22Rv1 (cell line): Measurements from ENCODE around the gene SLC25A13.

Experiments used
- CTCF ChIP-seq: fragments of 450-650 bp; IDR thresholded peaks from 2 replicates; pipeline ENCODE4 v1.5.1; 2017; ENCODE audit warnings: mild to moderate bottlenecking
- ZFX ChIP-seq: fragments of 450-650 bp; IDR thresholded peaks from 2 replicates; pipeline ENCODE4 v1.6.1; 2017; ENCODE audit warnings: antibody characterized with exemption, borderline replicate concordance

GRCh38 chr7:96359876-96360275 is 38.0 kb upstream of the SLC25A13 start:
- TF ChIP-seq CTCF: no peak
- no peak for TF ChIP-seq ZFX
